ENCODE results near the gene NFIA.

DNA sequence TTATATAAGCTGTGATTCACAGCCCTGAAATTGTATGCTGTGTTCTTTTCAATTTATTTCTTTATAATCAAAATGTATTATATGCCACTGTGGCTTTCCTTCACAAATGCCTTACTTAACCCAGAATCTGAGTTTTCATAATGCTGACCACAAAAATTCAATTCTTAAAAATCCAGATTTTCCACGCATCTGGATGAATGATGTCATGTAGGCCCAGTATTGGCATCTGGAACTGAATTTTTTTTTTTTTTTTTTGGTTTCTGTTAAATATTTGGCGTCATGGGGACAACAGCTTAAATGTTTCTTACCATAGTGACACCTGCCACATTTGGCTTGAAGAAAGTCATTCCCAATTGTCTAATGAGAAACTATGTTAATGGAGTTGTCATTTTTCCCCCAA is 345.8 kb downstream of the NFIA start:
- TF ChIP-seq POLR2A (IDR thresholded peaks at IDR 0.05; ENCODE audit: low read depth) (no peak), POLR2AphosphoS5 (IDR thresholded peaks at IDR 0.05) (no peak), EP300 (IDR thresholded peaks at IDR 0.05) (no peak)
- TF ChIP-seq, protein P1, sequence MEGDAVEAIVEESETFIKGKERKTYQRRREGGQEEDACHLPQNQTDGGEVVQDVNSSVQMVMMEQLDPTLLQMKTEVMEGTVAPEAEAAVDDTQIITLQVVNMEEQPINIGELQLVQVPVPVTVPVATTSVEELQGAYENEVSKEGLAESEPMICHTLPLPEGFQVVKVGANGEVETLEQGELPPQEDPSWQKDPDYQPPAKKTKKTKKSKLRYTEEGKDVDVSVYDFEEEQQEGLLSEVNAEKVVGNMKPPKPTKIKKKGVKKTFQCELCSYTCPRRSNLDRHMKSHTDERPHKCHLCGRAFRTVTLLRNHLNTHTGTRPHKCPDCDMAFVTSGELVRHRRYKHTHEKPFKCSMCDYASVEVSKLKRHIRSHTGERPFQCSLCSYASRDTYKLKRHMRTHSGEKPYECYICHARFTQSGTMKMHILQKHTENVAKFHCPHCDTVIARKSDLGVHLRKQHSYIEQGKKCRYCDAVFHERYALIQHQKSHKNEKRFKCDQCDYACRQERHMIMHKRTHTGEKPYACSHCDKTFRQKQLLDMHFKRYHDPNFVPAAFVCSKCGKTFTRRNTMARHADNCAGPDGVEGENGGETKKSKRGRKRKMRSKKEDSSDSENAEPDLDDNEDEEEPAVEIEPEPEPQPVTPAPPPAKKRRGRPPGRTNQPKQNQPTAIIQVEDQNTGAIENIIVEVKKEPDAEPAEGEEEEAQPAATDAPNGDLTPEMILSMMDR (IDR thresholded peaks at IDR 0.05): no peak

Measured in esophagus muscularis mucosa (tissue), 4 donors.